ENCODE results near the gene AK9. TPM values are rescaled to one million over a fixed set of nuclear protein-coding genes. Genes with fewer than 3 reads are reported as not detected.
"Not testable (repeated sequence)": the region's sequence is repeated elsewhere in the genome, so short reads cannot be mapped to it uniquely, and the experiment has no call there.

AK9 gene
- total RNA-seq, 2 experiments from 2014 or later, result 3.5 to 5.2 TPM

DNA sequence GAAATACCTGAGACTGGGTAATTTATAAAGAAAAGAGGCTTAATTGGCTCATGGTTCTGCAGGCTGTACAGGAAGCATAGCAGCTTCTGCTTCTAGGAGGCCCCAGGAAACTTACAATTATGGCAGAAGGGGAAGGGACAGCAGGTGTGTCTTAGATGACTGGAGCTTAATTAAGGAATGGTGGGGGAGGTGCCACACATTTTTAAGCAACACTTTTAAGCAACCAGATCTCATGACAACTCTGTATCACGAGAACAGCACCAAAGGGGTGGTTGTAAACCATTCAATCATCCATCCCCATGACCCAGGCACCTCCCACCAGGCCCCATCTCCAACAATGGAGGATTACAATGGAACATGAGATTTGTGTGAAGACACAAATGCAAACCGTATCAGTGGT, 27.0 kb upstream of the AK9 start:
- no peak for ATAC-seq
- DNase-seq, result no peak
- Mint-ChIP-seq H3K36me3 (ENCODE audit: low read depth) (peaks cover 8% of the 10 kb centered on the region), H3K4me1 (peaks cover 5% of the 10 kb centered on the region), H3K27me3 (no peaks in the 10 kb centered on the region), H3K27ac (no peak overlapping the region), H3K4me3 (no peak overlapping the region), H3K9me3 (ENCODE audit: low read depth) (no peaks in the 10 kb centered on the region)
- CTCF ChIA-PET, result interaction anchor here (1.3 kb wide), 1 partner anchor 190 kb away, joined by 4 read pairs; no protein-coding TSS in a partner anchor
- intact Hi-C loops (cut with DNase I, micrococcal nuclease), result no loop called here
- POLR2A ChIA-PET, result no interaction called here

DNA sequence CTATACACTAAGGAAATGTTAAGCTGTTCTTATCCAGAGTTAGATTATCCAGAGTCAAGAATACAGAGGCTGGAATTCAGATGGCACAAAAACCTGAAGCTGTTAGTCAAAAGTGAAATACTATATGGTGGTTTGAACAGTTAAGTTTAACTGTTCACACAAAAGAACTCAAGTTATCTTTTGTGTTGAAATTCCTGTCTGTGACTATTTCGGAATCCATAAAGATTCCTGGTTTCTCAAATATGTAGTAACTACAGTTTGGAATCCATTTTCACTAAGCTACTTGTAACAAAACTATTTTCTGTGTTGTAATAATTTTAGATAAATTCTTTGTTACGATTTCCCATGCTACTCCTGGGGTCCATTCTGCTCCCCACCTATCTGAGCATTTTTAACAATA, 24.6 kb upstream of the AK9 start:
- Mint-ChIP-seq H3K36me3 (ENCODE audit: low read depth) (peaks cover 8% of the 10 kb centered on the region), H3K9me3 (ENCODE audit: low read depth) (no peaks in the 10 kb centered on the region), H3K27ac (no peak overlapping the region), H3K4me1 (peaks cover 9% of the 10 kb centered on the region), H3K27me3 (no peaks in the 10 kb centered on the region), H3K4me3 (no peak overlapping the region)
- intact Hi-C loops (cut with DNase I, micrococcal nuclease), result no loop called here
- no peak for DNase-seq
- no peak for ATAC-seq
- POLR2A ChIA-PET, result no interaction called here
- CTCF ChIA-PET, result interaction anchor here (1.2 to 1.8 kb wide), 3 partner anchors 11 to 324 kb away, joined by 3 to 8 read pairs (median 4); no protein-coding TSS in a partner anchor

DNA sequence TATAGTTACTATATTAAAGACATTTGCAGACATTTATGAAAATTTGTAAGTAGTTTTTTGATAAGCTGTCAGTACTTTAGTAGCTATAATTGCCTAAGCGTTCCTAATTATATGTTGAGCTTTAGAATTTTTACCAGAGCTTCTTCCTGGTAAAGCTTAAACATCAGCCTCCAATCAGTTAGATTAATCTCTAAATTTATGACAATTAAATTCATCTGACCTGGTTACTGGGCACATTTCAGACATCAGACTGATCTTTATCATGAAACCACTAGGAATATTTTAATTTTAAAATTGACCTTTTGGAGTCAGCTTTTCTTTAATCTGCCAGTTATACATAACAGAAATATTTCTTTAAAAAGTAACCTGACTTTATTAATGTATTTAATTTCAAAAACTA, 23.6 kb upstream of the AK9 start:
- CTCF ChIA-PET, result interaction anchor here (0.8 to 1.4 kb wide), 3 partner anchors 11 to 325 kb away, joined by 3 to 7 read pairs (median 3); no protein-coding TSS in a partner anchor

GRCh38 chr6:109714166-109714565, 23.2 kb upstream of the AK9 start:
- intact Hi-C loops (cut with DNase I, micrococcal nuclease), result no loop called here
- POLR2A ChIA-PET, result no interaction called here
- Mint-ChIP-seq H3K9me3 (ENCODE audit: low read depth) (peaks cover 8% of the 10 kb centered on the region), H3K36me3 (ENCODE audit: low read depth) (peaks cover 8% of the 10 kb centered on the region), H3K27ac (no peak overlapping the region), H3K4me3 (no peak overlapping the region), H3K27me3 (no peaks in the 10 kb centered on the region), H3K4me1 (peaks cover 9% of the 10 kb centered on the region)
- CTCF ChIA-PET, result interaction anchor here (0.8 to 1.4 kb wide), 3 partner anchors 10 to 325 kb away, joined by 3 to 7 read pairs (median 3); no protein-coding TSS in a partner anchor
- ATAC-seq (no peak), DNase-seq (no peak)

More for the DNA sequence above, 23.6 kb upstream of the AK9 start:
- no peaks in the 10 kb centered on the region for H3K27me3 Mint-ChIP-seq
- ATAC-seq (no peak), DNase-seq (no peak)
- H3K4me1 Mint-ChIP-seq, result peaks cover 9% of the 10 kb centered on the region
- H3K36me3 Mint-ChIP-seq (ENCODE audit: low read depth), result peaks cover 8% of the 10 kb centered on the region
- no peak overlapping the region for H3K27ac Mint-ChIP-seq
- H3K4me3 Mint-ChIP-seq, result no peak overlapping the region
- peaks cover 6% of the 10 kb centered on the region for H3K9me3 Mint-ChIP-seq (ENCODE audit: low read depth)
- intact Hi-C loops (cut with DNase I, micrococcal nuclease), result no loop called here
- POLR2A ChIA-PET, result no interaction called here

- no peak overlapping the region for H3K27ac Mint-ChIP-seq
- ATAC-seq (peak; percentile 93), DNase-seq (peak; percentile 63)
- H3K9me3 Mint-ChIP-seq (ENCODE audit: low read depth), result peaks cover 19% of the 10 kb centered on the region
- intact Hi-C loops (cut with DNase I, micrococcal nuclease), result no loop called here
- ChIA-PET POLR2A (no interaction called here), CTCF (interaction anchor here (2.3 kb wide), 1 partner anchor 326 kb away, joined by 9 read pairs; no protein-coding TSS in a partner anchor)
- peaks cover 15% of the 10 kb centered on the region for H3K36me3 Mint-ChIP-seq (ENCODE audit: low read depth)
- no peaks in the 10 kb centered on the region for H3K27me3 Mint-ChIP-seq
- H3K4me1 Mint-ChIP-seq, result peaks cover 9% of the 10 kb centered on the region
- H3K4me3 Mint-ChIP-seq, result no peak overlapping the region
These were observed 22.1 kb upstream of the AK9 start for GRCh38 chr6:109713097-109713496.

GRCh38 chr6:109708099-109708498, 17.1 kb upstream of the AK9 start:
- Mint-ChIP-seq H3K36me3 (ENCODE audit: low read depth) (peaks cover 13% of the 10 kb centered on the region), H3K4me1 (peaks cover 17% of the 10 kb centered on the region), H3K9me3 (ENCODE audit: low read depth) (peaks cover 20% of the 10 kb centered on the region)
- intact Hi-C loops (cut with DNase I, micrococcal nuclease), result loop anchor here in 1 of 2 experiments (5.0 kb wide), 2 partner anchors 74 to 181 kb away; no protein-coding TSS in a partner anchor
- CTCF ChIA-PET, result interaction anchor here (1.3 to 2.3 kb wide), 2 partner anchors 330 to 332 kb away, joined by 3 to 10 read pairs; no protein-coding TSS in a partner anchor
- ATAC-seq, DNase-seq, POLR2A ChIA-PET, H3K4me3 Mint-ChIP-seq, H3K27ac Mint-ChIP-seq, H3K27me3 Mint-ChIP-seq: not testable (repeated sequence)

DNA sequence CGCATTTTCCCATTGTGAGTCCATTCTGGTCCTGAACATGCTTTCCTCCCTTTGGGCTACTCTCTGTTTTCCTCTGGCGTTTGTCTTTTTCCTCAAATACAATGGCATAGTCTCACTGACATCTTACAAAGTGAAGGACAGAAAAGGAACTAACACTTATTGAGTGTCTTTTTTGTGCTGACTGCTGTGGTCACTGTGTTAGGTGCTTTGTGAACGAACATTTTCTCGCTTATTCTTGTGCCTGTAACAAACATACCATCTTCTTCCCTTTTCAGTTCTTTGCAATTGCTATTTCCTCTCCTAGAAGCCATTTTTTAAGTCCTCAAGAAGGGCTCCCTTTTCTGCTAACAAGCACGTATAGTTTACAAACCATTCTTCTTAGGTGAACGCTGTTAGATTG, 15.5 kb upstream of the AK9 start:
- POLR2A ChIA-PET, result no interaction called here
- Mint-ChIP-seq H3K4me3 (no peak overlapping the region), H3K27me3 (no peaks in the 10 kb centered on the region), H3K4me1 (peaks cover 12% of the 10 kb centered on the region), H3K36me3 (ENCODE audit: low read depth) (peaks cover 13% of the 10 kb centered on the region), H3K27ac (no peak overlapping the region), H3K9me3 (ENCODE audit: low read depth) (peaks cover 20% of the 10 kb centered on the region)
- intact Hi-C loops (cut with DNase I, micrococcal nuclease), result loop anchor here in 1 of 2 experiments (5.0 kb wide), 2 partner anchors 76 to 179 kb away; no protein-coding TSS in a partner anchor
- DNase-seq (no peak), ATAC-seq (no peak)
- CTCF ChIA-PET, result interaction anchor here (1.0 to 8.5 kb wide), 2 partner anchors 333 to 684 kb away, joined by 7 to 135 read pairs; no protein-coding TSS in a partner anchor

DNA sequence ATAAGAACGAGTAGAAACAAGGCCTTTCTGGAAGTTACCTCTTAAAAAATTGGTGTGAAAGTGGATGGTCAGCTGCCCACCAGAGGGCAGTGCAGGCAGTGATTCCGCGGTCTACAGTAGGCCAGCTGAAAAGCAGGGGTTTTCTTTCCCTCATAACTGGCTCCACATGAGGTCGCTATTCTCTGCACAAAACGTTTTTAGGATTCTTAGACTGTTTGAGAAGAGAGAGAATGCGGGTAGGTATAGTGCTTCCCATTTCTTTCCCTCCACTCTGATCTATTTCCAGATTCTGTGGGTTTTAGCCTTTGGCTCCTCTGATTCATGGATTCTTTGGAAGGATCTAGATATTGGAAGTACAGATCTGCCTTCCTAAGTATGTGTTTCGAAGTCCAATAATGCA, 14.3 kb upstream of the AK9 start:
- POLR2A ChIA-PET, result no interaction called here
- intact Hi-C loops (cut with DNase I, micrococcal nuclease), result loop anchor here (1.0 to 5.0 kb wide), 10 partner anchors 77 to 686 kb away; partner anchors contain the start of gene WASF1 (in 1 of the 2)
- CTCF ChIA-PET, result interaction anchor here (0.6 to 8.5 kb wide), 18 partner anchors 9 to 689 kb away, joined by 3 to 135 read pairs (median 4); partner anchors contain the start of genes AK9 and FIG4
- Mint-ChIP-seq H3K36me3 (ENCODE audit: low read depth) (peaks cover 13% of the 10 kb centered on the region), H3K9me3 (ENCODE audit: low read depth) (peaks cover 20% of the 10 kb centered on the region), H3K4me3 (no peak overlapping the region), H3K27ac (no peak overlapping the region), H3K4me1 (peaks cover 12% of the 10 kb centered on the region), H3K27me3 (no peaks in the 10 kb centered on the region)
- DNase-seq (peak; percentile 88), ATAC-seq (peak; percentile 99)

DNA sequence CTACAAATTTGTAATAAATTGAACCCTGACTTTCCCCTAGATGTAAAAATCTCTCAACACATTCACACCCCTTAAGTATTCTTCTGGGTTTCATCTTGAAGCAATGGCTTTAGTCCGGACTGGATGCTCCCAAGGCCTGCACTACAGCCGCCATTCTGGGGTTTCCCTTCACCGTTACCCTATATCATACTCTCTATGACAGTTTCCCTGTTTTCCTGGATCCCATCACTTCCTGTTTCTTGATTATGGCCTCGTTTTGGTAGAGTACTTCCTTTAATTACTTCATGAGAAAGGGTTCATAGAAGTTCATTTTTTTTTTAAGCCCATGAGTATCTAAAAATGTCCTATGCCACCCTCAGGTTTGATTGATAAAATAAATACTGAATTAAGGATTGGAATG, 11.8 kb upstream of the AK9 start:
- intact Hi-C loops (cut with DNase I, micrococcal nuclease), result no loop called here
- CTCF ChIA-PET, result interaction anchor here (0.6 to 8.5 kb wide), 11 partner anchors 9 to 988 kb away, joined by 3 to 135 read pairs (median 3); partner anchors contain the start of genes AK9 and FIG4
- POLR2A ChIA-PET, result no interaction called here
- peaks cover 12% of the 10 kb centered on the region for H3K4me1 Mint-ChIP-seq
- H3K27ac Mint-ChIP-seq, result no peak overlapping the region
- DNase-seq, result no peak
- ATAC-seq, result no peak
- no peak overlapping the region for H3K4me3 Mint-ChIP-seq
- H3K27me3 Mint-ChIP-seq, result no peaks in the 10 kb centered on the region
- H3K9me3 Mint-ChIP-seq (ENCODE audit: low read depth), result no peaks in the 10 kb centered on the region
- H3K36me3 Mint-ChIP-seq (ENCODE audit: low read depth), result no peaks in the 10 kb centered on the region

DNA sequence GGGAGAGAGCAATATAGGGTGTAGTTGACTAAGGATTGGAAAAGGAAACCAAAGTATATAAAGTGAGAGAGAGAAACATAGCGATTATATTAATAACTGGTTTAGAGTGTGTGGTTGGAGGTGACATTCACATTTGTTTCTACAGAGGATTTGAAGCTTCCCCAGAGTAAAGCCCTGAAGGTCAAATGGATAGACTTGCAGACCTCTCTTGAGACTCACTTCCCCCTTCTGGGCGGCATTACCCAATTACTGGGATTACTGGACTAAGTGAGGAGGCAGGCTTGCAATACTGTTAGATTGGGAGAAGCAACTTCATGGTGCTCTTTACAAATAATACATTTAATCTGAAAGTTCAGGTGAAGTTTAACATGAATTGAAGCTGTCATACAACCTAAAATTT, 10.8 kb upstream of the AK9 start:
- Mint-ChIP-seq H3K4me1 (peaks cover 12% of the 10 kb centered on the region), H3K27me3 (no peaks in the 10 kb centered on the region), H3K9me3 (ENCODE audit: low read depth) (no peaks in the 10 kb centered on the region), H3K36me3 (ENCODE audit: low read depth) (peaks cover 2% of the 10 kb centered on the region), H3K27ac (no peak overlapping the region), H3K4me3 (no peak overlapping the region)
- POLR2A ChIA-PET, result no interaction called here
- CTCF ChIA-PET, result interaction anchor here (0.6 to 8.5 kb wide), 9 partner anchors 8 to 347 kb away, joined by 3 to 135 read pairs (median 3); partner anchors contain the start of genes AK9 and FIG4
- intact Hi-C loops (cut with DNase I, micrococcal nuclease), result no loop called here
- no peak for ATAC-seq
- no peak for DNase-seq

DNA sequence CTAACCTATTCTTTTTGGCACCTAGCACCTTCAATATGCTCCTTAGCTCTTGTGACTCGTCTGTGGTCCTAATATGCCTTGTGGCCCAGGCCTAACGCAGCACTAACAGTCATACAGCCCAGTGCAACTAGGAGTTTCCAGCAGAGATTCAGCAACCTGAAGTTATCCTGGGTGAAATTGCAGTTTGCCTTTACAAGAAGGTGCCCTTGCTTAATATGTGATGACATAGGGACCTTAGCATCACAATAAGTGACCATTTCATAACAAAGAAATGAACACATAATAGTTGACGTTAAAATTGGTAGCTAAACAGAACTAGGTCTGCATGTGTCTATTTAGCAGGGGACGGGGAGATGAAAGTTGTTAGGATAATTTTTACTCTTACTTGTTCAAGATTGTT, 10.2 kb upstream of the AK9 start:
- Mint-ChIP-seq H3K4me3 (no peak overlapping the region), H3K27me3 (no peaks in the 10 kb centered on the region), H3K36me3 (ENCODE audit: low read depth) (peaks cover 5% of the 10 kb centered on the region), H3K9me3 (ENCODE audit: low read depth) (no peaks in the 10 kb centered on the region), H3K4me1 (peaks cover 8% of the 10 kb centered on the region), H3K27ac (no peak overlapping the region)
- DNase-seq (no peak), ATAC-seq (no peak)
- intact Hi-C loops (cut with DNase I, micrococcal nuclease), result no loop called here
- CTCF ChIA-PET, result interaction anchor here (1.2 to 8.5 kb wide), 3 partner anchors 10 to 338 kb away, joined by 3 to 135 read pairs (median 11); partner anchors contain the start of genes AK9 and FIG4
- POLR2A ChIA-PET, result no interaction called here

DNA sequence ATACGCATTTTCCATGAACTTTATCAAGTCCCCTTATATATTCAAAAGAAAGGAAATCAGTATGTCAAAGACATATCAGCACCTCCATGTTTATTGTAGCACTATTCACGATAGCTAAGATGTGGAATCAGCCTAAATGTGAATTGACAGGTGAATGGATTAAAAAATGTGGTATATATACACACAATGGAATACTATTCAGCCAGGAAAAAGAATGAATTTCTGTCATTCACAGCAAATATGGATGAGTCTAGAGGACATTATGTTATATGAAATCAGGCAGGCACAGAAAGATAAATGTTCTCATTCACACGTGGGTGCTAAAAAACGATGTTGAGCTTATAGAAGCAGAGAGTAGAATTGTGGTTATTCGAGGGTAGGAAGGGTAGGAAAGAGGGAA, 5.4 kb upstream of the AK9 start:
- no peaks in the 10 kb centered on the region for H3K9me3 Mint-ChIP-seq (ENCODE audit: low read depth)
- POLR2A ChIA-PET, result no interaction called here
- H3K4me1 Mint-ChIP-seq, result peaks cover 14% of the 10 kb centered on the region
- no peak for ATAC-seq
- no peak overlapping the region for H3K4me3 Mint-ChIP-seq
- DNase-seq, result no peak
- intact Hi-C loops (cut with DNase I, micrococcal nuclease), result loop anchor here in 1 of 2 experiments (10.0 kb wide), 1 partner anchor 1178 kb away; the partner anchor contains the start of gene AMD1
- no peak overlapping the region for H3K27ac Mint-ChIP-seq
- no peaks in the 10 kb centered on the region for H3K27me3 Mint-ChIP-seq
- CTCF ChIA-PET, result interaction anchor here (1.0 to 2.8 kb wide), 5 partner anchors 9 to 343 kb away, joined by 3 to 13 read pairs (median 6); no protein-coding TSS in a partner anchor
- peaks cover 9% of the 10 kb centered on the region for H3K36me3 Mint-ChIP-seq (ENCODE audit: low read depth)

Data from activated CD4-positive, alpha-beta T cell treated with anti-CD3 and anti-CD28 coated beads for 36 hours (primary cell).